Gastrocnemius medialis (tissue), 4 donors: Measurements from ENCODE around the gene SFTPA2.

Experiments used
- POLR2A ChIP-seq, 2 donors: fragments of 450-650 bp; IDR thresholded peaks; one replicate each; pipeline ENCODE4 v1.6.1; 2017; ENCODE audit warnings: antibody characterized with exemption in 2 of 2, mild to moderate bottlenecking in 2 of 2, moderate library complexity in 2 of 2
- TF ChIP-seq, protein P1 (sequence below), 5 experiments: fragments of 450-650 bp in 3 of 5; fragments of 200-600 bp in 2 of 5; sonication (generic) in 2 of 5; IDR thresholded peaks in 4 of 5; conservative IDR thresholded peaks in 1 of 5; 1 replicate in 4 of 5; 2 replicates in 1 of 5; pipeline ENCODE4 v1.5.1; 2016 to 2019; ENCODE audit warnings: antibody characterized with exemption in 5 of 5, mild to moderate bottlenecking in 3 of 5, moderate library complexity in 3 of 5

DNA sequence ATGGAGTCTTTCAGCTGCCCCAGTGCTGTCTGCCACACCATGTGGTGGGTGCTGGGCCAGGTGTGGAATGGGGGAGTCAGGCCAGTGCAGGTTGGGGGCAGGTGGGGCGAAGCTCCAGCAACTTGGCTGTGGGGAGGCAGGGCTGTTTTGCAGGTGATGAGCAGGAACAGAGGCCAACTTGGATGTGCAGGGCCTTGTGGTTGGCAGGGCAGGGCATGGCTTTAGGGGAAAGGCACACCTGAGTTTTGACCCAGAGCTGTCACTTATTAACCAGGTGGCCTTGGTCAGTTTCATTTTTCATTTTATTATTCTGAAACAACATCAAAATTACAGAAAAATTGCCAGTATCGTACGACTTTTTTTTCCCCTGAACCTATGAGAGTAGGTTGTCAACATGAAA lies 1.1 kb upstream of the SFTPA2 start:
- TF ChIP-seq, protein P1, sequence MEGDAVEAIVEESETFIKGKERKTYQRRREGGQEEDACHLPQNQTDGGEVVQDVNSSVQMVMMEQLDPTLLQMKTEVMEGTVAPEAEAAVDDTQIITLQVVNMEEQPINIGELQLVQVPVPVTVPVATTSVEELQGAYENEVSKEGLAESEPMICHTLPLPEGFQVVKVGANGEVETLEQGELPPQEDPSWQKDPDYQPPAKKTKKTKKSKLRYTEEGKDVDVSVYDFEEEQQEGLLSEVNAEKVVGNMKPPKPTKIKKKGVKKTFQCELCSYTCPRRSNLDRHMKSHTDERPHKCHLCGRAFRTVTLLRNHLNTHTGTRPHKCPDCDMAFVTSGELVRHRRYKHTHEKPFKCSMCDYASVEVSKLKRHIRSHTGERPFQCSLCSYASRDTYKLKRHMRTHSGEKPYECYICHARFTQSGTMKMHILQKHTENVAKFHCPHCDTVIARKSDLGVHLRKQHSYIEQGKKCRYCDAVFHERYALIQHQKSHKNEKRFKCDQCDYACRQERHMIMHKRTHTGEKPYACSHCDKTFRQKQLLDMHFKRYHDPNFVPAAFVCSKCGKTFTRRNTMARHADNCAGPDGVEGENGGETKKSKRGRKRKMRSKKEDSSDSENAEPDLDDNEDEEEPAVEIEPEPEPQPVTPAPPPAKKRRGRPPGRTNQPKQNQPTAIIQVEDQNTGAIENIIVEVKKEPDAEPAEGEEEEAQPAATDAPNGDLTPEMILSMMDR (IDR thresholded peaks at IDR 0.05 in 4 of 5, conservative IDR thresholded peaks at IDR 0.05 in 1 of 5) = no peak
- TF ChIP-seq POLR2A (IDR thresholded peaks at IDR 0.05) = no peak
